Measurements from ENCODE around the gene DDC. TPM values are rescaled to one million over a fixed set of nuclear protein-coding genes. Genes with fewer than 3 reads are reported as not detected.

Gene DDC
- polyA plus RNA-seq, 2 of the 4 experiments (the other 2 are of a cell fraction), result 1.3 to 2.8 TPM

DNA sequence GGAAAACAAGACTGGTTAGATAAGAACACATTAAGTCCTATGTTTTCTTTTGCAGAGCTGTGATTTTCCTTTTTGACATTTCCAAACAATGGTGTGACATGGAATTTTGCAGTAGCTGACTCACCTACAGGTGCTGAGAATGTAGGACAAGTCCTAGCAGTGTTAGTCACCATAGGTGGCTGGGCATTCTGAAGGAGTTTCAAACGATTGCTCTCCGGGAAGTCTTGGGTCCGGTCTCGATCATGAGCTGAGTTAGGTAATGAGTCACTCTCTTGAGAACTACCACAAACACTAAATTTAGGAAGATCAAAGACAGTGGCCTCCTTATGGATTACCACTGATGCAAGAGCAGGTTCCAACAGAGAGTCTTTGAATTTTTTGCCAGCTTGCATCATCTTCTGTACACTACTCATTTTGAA lies 118.7 kb downstream of the DDC start:
- ATAC-seq (0 out of 6 replicates have a peak, but pooled peaks of 1 of the 2 experiments have one; percentile 22), FAIRE-seq (no peak), DNase-seq (ENCODE audit: low read depth in 1 of 2, low spot score in 1 of 2) (peak in 1 of 2 experiments; percentile 38)
- no peaks in the 10 kb centered on the region for H3K9me3 ChIP-seq
- no peak overlapping the region for H3K4me3 ChIP-seq
- ChIA-PET POLR2A (no interaction called here), CTCF (interaction anchor here (1.6 to 2.5 kb wide), 2 partner anchors 29 to 716 kb away, joined by 4 to 9 read pairs; no protein-coding TSS in a partner anchor)
- TF ChIP-seq FOSL2 (IDR thresholded peaks at IDR 0.05) (peak; percentile 51; the same call in 1 of the 2 replicates), FOSL2 (CRISPR knock-in tag; IDR thresholded peaks at IDR 0.05) (peak; percentile 21; the same call in 1 of the 2 replicates), JUNB (IDR thresholded peaks at IDR 0.05) (peak; percentile 54), MYC (IDR thresholded peaks at IDR 0.05; ENCODE audit: borderline replicate concordance, low read length) (no peak), JUN (IDR thresholded peaks at IDR 0.05) (0 out of 5 replicates have a peak, but pooled peaks of 1 of the 2 experiments have one; percentile 28), EHF (CRISPR knock-in tag; IDR thresholded peaks at IDR 0.05) (no peak), CEBPB (IDR thresholded peaks at IDR 0.05) (0 out of 4 replicates have a peak, but pooled peaks of 1 of the 2 experiments have one; percentile 7), EP300 (IDR thresholded peaks at IDR 0.05) (peak in 1 of 2 experiments; percentile 29; a peak in 2 of 5 replicates)
- TF ChIP-seq, protein P1, sequence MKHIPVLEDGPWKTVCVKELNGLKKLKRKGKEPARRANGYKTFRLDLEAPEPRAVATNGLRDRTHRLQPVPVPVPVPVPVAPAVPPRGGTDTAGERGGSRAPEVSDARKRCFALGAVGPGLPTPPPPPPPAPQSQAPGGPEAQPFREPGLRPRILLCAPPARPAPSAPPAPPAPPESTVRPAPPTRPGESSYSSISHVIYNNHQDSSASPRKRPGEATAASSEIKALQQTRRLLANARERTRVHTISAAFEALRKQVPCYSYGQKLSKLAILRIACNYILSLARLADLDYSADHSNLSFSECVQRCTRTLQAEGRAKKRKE (CRISPR knock-in tag; IDR thresholded peaks at IDR 0.05; ENCODE audit: low read depth), result no peak
- peaks cover 11% of the 10 kb centered on the region; the same call in 1 of the 3 replicates for H3K4me1 ChIP-seq
- no peak overlapping the region for H3K4me2 ChIP-seq
- no peak overlapping the region for H3K27ac ChIP-seq
- 46% methylated on average over 4 of the region's 4 CpGs for WGBS (ENCODE audit: missing lambda C conversion rate)

DNA sequence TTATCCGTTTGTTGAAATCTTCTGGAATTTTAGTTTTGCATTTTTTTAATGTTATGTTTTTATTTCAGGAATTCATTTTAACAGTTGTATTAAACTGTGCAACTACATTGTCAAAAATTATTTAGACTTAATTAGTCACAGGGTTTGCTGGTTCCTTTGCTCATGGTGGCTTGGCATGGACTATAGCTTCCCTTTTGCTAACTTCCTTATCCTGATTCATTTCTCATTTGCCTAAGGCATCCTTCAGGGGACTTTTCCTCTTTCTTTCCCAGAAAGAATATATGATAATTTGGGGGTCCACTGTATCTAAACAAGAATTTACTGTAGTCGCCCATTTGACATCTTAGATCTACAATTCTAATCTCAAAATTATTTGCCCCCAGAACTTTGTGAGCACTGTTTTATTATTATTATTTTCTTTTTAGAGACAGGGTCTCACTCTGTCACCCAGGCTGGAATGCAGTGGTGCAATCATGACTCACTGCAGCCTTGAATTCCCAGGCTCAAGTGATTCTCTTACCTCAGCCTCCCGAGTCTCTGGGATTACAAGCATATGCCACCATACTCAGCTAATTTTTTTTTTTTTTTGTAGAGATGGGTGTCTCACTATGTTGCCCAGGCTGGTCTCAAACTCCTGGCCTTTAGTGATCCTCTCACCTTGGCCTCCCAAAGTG lies 128.9 kb downstream of the DDC start:
- FAIRE-seq, result no peak
- no peaks in the 10 kb centered on the region for H3K9me3 ChIP-seq
- H3K4me3 ChIP-seq, result no peak overlapping the region
- ChIA-PET CTCF (interaction anchor here (0.6 to 1.4 kb wide), 2 partner anchors 9 to 346 kb away, joined by 3 read pairs; no protein-coding TSS in a partner anchor), POLR2A (no interaction called here)
- DNase-seq (ENCODE audit: low read depth in 1 of 2, low spot score in 1 of 2), result peak in 1 of 2 experiments; percentile 28
- peaks cover 11% of the 10 kb centered on the region for H3K4me1 ChIP-seq
- peak; percentile 54 to 68; a peak in 4 of 6 replicates for ATAC-seq
- 0 out of 3 replicates have a peak overlapping the region, but pooled peaks have one; percentile 7 for H3K4me2 ChIP-seq
- 68% methylated on average over 3 of the region's 3 CpGs for WGBS (ENCODE audit: missing lambda C conversion rate)
- TF ChIP-seq JUN (IDR thresholded peaks at IDR 0.05) (no peak), FOSL2 (IDR thresholded peaks at IDR 0.05) (0 out of 2 replicates have a peak, but pooled peaks have one; percentile 14), FOSL2 (CRISPR knock-in tag; IDR thresholded peaks at IDR 0.05) (peak; percentile 64; the same call in 1 of the 2 replicates), CEBPB (IDR thresholded peaks at IDR 0.05) (peak; percentile 14 to 34; a peak in 1 of 4 replicates)
- no peak overlapping the region for H3K27ac ChIP-seq

DNA sequence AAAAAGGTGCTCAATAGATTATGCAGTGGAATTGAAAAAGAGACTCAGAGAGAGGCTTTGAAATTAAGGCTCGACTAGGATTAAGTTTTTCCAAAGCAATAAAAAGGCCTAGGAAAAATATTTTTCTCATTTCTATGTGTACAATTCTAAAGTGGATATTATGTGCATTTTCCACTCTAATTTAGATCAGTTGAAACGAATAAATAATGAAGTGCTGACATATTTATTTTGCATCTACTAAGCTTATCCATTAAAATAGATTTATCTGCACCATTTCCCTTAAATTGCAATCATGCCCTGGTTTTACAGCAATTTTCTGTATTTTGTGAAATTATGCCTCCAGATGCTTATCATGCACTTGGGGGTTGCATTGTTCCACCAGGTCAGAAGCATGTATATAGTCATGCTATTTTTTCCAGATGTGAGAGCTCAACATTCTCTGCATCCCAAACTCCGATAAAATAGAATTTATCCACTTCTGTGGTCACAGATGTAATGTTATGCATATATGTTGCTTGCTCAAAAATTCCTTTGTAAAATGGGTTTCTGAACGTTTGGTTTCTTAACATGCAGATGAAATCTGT lies 133.4 kb downstream of the DDC start:
- ATAC-seq, result no peak
- ChIA-PET POLR2A (no interaction called here), CTCF (interaction anchor here (1.2 to 2.6 kb wide), 2 partner anchors 14 to 709 kb away, joined by 3 to 8 read pairs; no protein-coding TSS in a partner anchor)
- Histone ChIP-seq H3K4me2 (no peak overlapping the region), H3K4me3 (no peak overlapping the region), H3K9me3 (no peaks in the 10 kb centered on the region), H3K4me1 (peaks cover 11% of the 10 kb centered on the region), H3K27ac (no peak overlapping the region)
- DNase-seq (ENCODE audit: low read depth in 1 of 2, low spot score in 1 of 2), result no peak
- FAIRE-seq, result no peak
- WGBS (ENCODE audit: missing lambda C conversion rate), result 50% methylated on average over 4 of the region's 4 CpGs
- TF ChIP-seq, protein P2, sequence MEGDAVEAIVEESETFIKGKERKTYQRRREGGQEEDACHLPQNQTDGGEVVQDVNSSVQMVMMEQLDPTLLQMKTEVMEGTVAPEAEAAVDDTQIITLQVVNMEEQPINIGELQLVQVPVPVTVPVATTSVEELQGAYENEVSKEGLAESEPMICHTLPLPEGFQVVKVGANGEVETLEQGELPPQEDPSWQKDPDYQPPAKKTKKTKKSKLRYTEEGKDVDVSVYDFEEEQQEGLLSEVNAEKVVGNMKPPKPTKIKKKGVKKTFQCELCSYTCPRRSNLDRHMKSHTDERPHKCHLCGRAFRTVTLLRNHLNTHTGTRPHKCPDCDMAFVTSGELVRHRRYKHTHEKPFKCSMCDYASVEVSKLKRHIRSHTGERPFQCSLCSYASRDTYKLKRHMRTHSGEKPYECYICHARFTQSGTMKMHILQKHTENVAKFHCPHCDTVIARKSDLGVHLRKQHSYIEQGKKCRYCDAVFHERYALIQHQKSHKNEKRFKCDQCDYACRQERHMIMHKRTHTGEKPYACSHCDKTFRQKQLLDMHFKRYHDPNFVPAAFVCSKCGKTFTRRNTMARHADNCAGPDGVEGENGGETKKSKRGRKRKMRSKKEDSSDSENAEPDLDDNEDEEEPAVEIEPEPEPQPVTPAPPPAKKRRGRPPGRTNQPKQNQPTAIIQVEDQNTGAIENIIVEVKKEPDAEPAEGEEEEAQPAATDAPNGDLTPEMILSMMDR (IDR thresholded peaks at IDR 0.05), result no peak
- TF ChIP-seq NFE2L2 (conservative IDR thresholded peaks at IDR 0.05; ENCODE audit: low read length), result no peak
- no peak for TF ChIP-seq FOSB (CRISPR knock-in tag; IDR thresholded peaks at IDR 0.05)
- TF ChIP-seq POLR2AphosphoS2 (conservative IDR thresholded peaks at IDR 0.05; ENCODE audit: low read length), result no peak
- TF ChIP-seq, protein P3, sequence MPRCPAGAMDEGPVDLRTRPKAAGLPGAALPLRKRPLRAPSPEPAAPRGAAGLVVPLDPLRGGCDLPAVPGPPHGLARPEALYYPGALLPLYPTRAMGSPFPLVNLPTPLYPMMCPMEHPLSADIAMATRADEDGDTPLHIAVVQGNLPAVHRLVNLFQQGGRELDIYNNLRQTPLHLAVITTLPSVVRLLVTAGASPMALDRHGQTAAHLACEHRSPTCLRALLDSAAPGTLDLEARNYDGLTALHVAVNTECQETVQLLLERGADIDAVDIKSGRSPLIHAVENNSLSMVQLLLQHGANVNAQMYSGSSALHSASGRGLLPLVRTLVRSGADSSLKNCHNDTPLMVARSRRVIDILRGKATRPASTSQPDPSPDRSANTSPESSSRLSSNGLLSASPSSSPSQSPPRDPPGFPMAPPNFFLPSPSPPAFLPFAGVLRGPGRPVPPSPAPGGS (IDR thresholded peaks at IDR 0.05), result no peak
- no peak for TF ChIP-seq HOXB5 (CRISPR knock-in tag; IDR thresholded peaks at IDR 0.05)
- TF ChIP-seq HOXB13 (CRISPR knock-in tag; IDR thresholded peaks at IDR 0.05; ENCODE audit: low read depth), result no peak
- TF ChIP-seq FOXS1 (CRISPR knock-in tag; IDR thresholded peaks at IDR 0.05), result no peak
- TF ChIP-seq RAD21 (conservative IDR thresholded peaks at IDR 0.05 in 1 of 2, IDR thresholded peaks at IDR 0.05 in 1 of 2), result no peak
- TF ChIP-seq, protein P1 (CRISPR knock-in tag; IDR thresholded peaks at IDR 0.05; ENCODE audit: low read depth), result no peak
- no peak for TF ChIP-seq RFX5 (IDR thresholded peaks at IDR 0.05)
- no peak for TF ChIP-seq MAFK (IDR thresholded peaks at IDR 0.05; ENCODE audit: partially characterized antibody)
- no peak for TF ChIP-seq PHF8 (IDR thresholded peaks at IDR 0.05; ENCODE audit: borderline replicate concordance, low read depth)
